ENCODE data around the gene TSR1.
A peak's percentile ranks its signal among the peaks of the same experiment; 100 is the strongest.

TSR1 gene

GRCh38 chr17:2362881-2363280 is 26.6 kb upstream of the TSR1 start:
- Mint-ChIP-seq H3K36me3 (ENCODE audit: low read depth) (peaks cover 5% of the 10 kb centered on the region), H3K9me3 (no peaks in the 10 kb centered on the region), H3K27me3 (ENCODE audit: low read depth) (no peaks in the 10 kb centered on the region), H3K27ac (no peak overlapping the region), H3K4me3 (no peak overlapping the region), H3K4me1 (ENCODE audit: low read depth) (no peaks in the 10 kb centered on the region)
- no peak for DNase-seq (ENCODE audit: low spot score)

GRCh38 chr17:2362416-2362815 is 26.2 kb upstream of the TSR1 start:
- Mint-ChIP-seq H3K9me3 (no peaks in the 10 kb centered on the region), H3K27ac (no peak overlapping the region), H3K27me3 (ENCODE audit: low read depth) (no peaks in the 10 kb centered on the region), H3K4me1 (ENCODE audit: low read depth) (no peaks in the 10 kb centered on the region), H3K4me3 (no peak overlapping the region), H3K36me3 (ENCODE audit: low read depth) (peaks cover 5% of the 10 kb centered on the region)
- DNase-seq (ENCODE audit: low spot score) = no peak

DNA sequence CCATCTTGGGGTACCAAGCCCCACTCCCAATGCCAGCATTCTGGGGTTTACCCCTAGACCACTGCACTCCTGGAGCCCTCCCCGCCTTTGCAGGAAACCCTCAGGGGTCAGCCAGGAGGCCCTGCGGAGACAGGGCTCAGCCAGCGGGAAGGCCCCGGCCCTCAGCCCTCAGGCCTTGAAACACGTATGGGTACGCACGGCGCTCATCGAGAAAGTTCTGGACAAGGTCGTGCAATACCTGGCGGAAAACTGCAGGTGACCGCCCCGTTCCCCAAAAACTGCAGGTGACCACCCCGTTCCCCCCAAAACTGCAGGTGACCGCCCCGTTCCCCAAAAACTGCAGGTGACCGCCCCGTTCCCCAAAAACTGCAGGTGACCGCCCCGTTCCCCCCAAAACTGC is 25.8 kb upstream of the TSR1 start:
- H3K27ac Mint-ChIP-seq = no peak overlapping the region
- no peaks in the 10 kb centered on the region for H3K9me3 Mint-ChIP-seq
- no peaks in the 10 kb centered on the region for H3K4me1 Mint-ChIP-seq (ENCODE audit: low read depth)
- DNase-seq (ENCODE audit: low spot score) = no peak
- no peak overlapping the region for H3K4me3 Mint-ChIP-seq
- no peaks in the 10 kb centered on the region for H3K27me3 Mint-ChIP-seq (ENCODE audit: low read depth)
- peaks cover 5% of the 10 kb centered on the region for H3K36me3 Mint-ChIP-seq (ENCODE audit: low read depth)

DNA sequence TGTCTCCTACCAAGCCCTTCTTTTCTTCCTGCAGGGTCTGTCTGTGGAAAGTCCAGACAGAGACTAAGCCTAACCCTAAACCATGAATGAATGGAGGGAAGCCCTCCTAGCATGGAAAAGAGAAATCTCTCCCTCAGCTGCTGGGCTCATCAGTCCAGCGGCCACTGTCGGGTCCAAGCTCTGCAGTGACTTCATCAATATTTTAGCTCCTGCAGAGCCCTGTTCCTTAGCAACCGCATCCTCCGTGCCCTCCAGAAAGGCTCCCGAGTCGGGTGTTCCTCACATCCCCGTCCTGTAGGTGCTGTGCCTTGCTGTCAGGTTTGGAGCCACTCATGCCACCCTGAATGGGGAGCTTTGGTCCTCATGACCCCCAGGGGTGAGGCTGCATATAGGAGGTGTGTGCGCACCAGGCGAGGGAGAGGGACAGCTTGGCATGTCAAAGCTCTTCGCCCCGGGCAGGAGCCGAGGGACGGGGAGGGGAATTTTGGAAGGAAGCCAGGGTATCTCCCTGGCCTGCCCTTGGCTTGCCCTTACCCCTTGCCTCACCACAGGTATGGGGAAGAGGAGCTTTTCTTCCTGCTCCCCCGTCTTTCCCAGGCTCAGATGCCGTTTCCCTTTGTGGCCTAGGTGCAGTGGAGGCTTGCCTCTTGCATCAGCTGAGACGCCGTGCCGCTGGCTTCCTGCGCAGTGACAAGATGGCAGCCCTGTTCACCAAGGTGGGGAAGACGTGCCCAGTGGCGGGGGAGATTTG is 24.9 kb upstream of the TSR1 start:
- H3K36me3 Mint-ChIP-seq (ENCODE audit: low read depth) = peaks cover 5% of the 10 kb centered on the region
- DNase-seq (ENCODE audit: low spot score) = no peak
- no peak overlapping the region for H3K4me3 Mint-ChIP-seq
- no peaks in the 10 kb centered on the region for H3K4me1 Mint-ChIP-seq (ENCODE audit: low read depth)
- no peaks in the 10 kb centered on the region for H3K9me3 Mint-ChIP-seq
- no peak overlapping the region for H3K27ac Mint-ChIP-seq
- no peaks in the 10 kb centered on the region for H3K27me3 Mint-ChIP-seq (ENCODE audit: low read depth)

DNA sequence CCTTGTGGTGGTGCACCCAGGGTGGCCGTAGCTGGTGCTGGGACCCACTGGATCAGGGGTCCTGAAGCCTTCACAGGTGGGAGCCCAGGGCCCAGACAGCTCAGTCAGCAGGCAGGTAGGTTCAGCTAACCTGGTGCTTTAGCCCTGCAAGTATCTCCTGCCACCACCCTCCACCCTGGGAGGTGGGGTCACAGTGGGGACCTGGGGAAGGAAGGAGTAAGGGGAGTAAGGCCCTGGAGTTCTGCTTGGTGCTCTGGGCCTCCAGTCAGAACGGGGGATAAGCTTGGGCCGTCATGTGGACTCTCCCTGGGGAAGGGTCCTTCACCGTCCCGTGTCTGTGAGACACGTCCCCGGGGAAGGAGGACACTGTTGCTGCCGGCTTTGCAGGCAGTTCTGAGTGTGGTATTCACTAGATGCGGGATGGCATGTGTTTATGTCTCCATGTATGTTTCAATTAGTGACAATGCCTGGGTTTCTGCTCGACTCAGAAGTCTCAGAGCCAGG is 21.7 kb upstream of the TSR1 start:
- Mint-ChIP-seq H3K27me3 (ENCODE audit: low read depth) (no peaks in the 10 kb centered on the region), H3K27ac (no peak overlapping the region), H3K36me3 (ENCODE audit: low read depth) (peaks cover 3% of the 10 kb centered on the region), H3K9me3 (no peaks in the 10 kb centered on the region), H3K4me1 (ENCODE audit: low read depth) (peaks cover 14% of the 10 kb centered on the region), H3K4me3 (no peak overlapping the region)
- no peak for DNase-seq (ENCODE audit: low spot score)

DNA sequence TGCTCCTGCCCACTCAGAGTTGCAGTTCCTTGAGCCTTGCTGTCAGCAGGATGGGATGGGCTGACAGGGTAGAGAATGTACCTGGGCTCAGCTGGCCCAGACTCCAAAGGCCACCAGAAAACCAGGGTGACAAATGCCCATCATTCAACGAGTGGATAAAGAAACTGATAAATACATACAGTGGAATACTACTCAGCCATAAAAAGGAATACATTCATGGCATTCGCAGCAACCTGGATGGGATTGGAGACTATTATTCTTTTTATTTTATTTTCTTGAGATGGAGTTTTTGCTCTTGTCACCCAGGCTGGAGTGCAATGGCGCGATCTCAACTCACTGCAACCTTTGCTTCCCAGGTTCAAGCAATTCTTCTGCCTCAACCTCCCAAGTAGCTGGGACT is 21.0 kb upstream of the TSR1 start:
- Mint-ChIP-seq H3K4me3 (no peak overlapping the region), H3K27ac (no peak overlapping the region), H3K9me3 (no peaks in the 10 kb centered on the region), H3K27me3 (ENCODE audit: low read depth) (no peaks in the 10 kb centered on the region), H3K4me1 (ENCODE audit: low read depth) (peaks cover 15% of the 10 kb centered on the region), H3K36me3 (ENCODE audit: low read depth) (no peaks in the 10 kb centered on the region)
- DNase-seq (ENCODE audit: low spot score) = no peak

- Mint-ChIP-seq H3K27ac (no peak overlapping the region), H3K4me1 (ENCODE audit: low read depth) (peaks cover 15% of the 10 kb centered on the region), H3K4me3 (peak overlapping the region; percentile 43), H3K27me3 (ENCODE audit: low read depth) (no peaks in the 10 kb centered on the region), H3K9me3 (no peaks in the 10 kb centered on the region), H3K36me3 (ENCODE audit: low read depth) (no peaks in the 10 kb centered on the region)
- DNase-seq (ENCODE audit: low spot score) = no peak
Observed at GRCh38 chr17:2354311-2354710, 18.1 kb upstream of the TSR1 start.

DNA sequence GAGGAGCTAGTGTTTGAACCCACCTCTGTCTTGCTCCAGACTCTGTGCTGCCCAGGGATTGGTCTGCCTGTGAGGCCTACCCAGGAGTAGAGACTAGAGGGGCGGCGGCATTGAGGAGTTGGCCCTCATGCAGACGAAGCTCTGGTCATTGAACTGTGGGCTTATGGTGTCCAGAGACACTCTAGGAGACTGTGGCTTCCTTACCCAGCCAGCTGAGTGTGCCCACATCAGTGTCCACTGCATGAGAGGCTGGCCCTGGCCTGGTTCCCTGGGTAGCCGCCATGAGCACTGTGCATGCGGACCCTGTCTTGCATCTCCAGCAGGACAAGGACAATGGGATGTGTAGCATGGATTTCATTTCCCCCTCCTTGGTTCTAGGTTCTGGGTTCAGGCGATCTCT is 15.0 kb upstream of the TSR1 start:
- H3K4me1 Mint-ChIP-seq (ENCODE audit: low read depth) = peaks cover 15% of the 10 kb centered on the region
- H3K36me3 Mint-ChIP-seq (ENCODE audit: low read depth) = no peaks in the 10 kb centered on the region
- H3K4me3 Mint-ChIP-seq = no peak overlapping the region
- H3K27ac Mint-ChIP-seq = no peak overlapping the region
- DNase-seq (ENCODE audit: low spot score) = no peak
- no peaks in the 10 kb centered on the region for H3K27me3 Mint-ChIP-seq (ENCODE audit: low read depth)
- H3K9me3 Mint-ChIP-seq = no peaks in the 10 kb centered on the region

DNA sequence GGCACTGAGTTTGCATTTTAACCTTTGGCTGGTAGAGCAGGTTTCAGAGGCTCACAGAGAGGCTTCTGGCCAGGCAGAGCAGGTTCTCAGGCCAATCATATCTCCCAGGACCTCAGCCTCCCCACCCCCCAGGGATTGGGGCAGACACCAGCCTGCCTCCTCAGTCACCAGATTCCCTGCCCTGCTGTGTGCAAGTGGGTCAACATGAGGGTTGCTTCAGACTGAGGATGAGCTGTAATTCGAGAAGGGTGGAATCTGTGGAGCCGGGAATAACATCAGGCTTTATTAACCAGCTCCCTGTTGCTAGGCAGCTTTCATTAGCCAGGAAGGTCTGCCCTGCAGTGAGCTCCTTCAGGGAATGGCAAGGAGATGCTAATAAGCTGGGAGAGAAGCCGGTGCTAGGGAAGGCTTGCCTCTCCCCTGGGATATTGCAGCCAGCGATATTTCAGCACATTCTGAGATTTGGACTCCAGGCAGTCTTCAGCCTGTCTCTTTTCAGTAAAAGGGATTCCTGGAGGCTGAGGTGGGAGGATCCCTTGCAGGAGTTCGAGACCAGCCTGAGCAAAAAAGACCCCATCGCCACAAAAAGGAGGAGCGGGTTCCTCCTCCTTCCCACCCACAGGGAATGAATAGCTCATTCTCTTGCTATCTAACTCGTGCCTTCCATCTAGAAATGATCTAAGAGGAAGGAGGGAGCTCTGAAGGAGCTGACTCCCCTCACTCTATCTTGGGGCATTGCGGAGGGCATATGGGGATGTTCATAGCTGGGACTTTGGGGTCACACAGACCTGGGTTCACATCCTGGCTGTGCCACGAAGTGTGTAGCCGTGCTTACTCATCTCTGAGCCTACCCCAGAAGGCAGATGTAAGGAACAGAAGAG is 11.8 kb upstream of the TSR1 start:
- peaks cover 5% of the 10 kb centered on the region for H3K36me3 Mint-ChIP-seq (ENCODE audit: low read depth)
- H3K9me3 Mint-ChIP-seq = no peaks in the 10 kb centered on the region
- no peak overlapping the region for H3K27ac Mint-ChIP-seq
- peaks cover 2% of the 10 kb centered on the region for H3K4me1 Mint-ChIP-seq (ENCODE audit: low read depth)
- no peak for DNase-seq (ENCODE audit: low spot score)
- H3K4me3 Mint-ChIP-seq = no peak overlapping the region
- no peaks in the 10 kb centered on the region for H3K27me3 Mint-ChIP-seq (ENCODE audit: low read depth)

DNA sequence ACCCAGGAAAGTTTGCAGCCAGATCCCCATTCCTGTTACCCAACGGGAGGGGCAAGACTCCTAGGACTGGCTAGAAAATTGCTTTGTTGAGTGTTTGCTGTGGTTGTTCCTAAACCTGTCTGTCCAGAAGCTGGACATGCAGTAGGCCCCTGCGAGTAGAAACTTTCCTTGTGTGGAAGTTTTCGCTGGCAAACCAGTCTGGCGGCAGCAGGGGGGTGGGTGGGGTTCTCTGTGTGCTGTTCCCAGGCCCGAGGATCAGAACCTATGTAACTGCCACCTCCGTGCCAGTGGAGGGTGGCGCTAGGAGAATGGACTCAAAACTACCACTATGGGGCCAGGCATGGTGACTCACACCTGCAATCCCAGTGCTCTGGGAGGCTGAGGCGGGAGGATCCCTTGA is 10.2 kb upstream of the TSR1 start:
- H3K36me3 Mint-ChIP-seq (ENCODE audit: low read depth) = peaks cover 9% of the 10 kb centered on the region
- H3K27ac Mint-ChIP-seq = no peak overlapping the region
- no peak overlapping the region for H3K4me3 Mint-ChIP-seq

DNA sequence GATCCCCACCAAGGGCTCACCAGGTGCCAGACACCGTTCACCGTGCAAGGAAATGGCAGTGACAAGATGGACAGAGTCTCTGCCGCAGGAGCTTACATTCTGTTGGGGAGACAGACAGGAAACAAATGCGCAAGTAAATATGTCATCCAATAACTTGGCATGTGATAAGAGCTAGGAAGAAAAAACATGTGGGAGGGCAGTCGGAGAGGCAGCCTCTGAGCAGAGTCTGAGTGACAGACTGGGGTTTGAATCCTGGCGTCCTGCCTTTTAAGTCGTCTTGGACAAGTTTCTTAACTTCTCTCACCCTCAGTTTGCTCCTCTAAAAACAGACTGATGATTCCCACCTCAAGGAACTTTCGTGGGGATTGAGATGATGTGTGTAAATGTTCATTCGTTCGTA is 8.3 kb upstream of the TSR1 start:
- Mint-ChIP-seq H3K36me3 (ENCODE audit: low read depth) (peaks cover 9% of the 10 kb centered on the region), H3K9me3 (no peaks in the 10 kb centered on the region), H3K27me3 (ENCODE audit: low read depth) (no peaks in the 10 kb centered on the region), H3K4me1 (ENCODE audit: low read depth) (peaks cover 2% of the 10 kb centered on the region), H3K4me3 (no peak overlapping the region), H3K27ac (no peak overlapping the region)
- no peak for DNase-seq (ENCODE audit: low spot score)

More for the DNA sequence above, 10.2 kb upstream of the TSR1 start:
- Mint-ChIP-seq H3K27me3 (ENCODE audit: low read depth) (no peaks in the 10 kb centered on the region), H3K4me1 (ENCODE audit: low read depth) (no peaks in the 10 kb centered on the region), H3K9me3 (no peaks in the 10 kb centered on the region)
- DNase-seq (ENCODE audit: low spot score) = no peak

DNA sequence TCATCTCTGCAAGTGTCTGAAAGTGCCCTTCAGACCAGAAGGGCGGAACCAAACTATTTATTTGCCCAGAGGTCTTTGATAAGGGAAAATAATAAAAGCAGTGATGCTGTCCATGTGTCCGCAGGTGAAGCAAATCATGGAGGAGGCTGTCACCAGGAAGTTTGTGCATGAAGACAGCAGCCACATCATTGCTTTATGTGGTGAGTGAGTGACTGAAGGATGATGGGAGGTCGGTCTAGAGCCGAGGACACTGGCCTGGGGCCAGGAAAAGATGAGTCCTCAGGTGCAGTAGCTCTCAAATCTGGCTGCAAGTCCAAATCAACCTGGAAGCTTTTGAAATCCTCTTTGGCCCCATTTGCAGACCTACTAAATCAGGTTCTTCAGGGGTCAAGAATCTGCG is 7.2 kb upstream of the TSR1 start:
- Mint-ChIP-seq H3K9me3 (no peaks in the 10 kb centered on the region), H3K27me3 (ENCODE audit: low read depth) (no peaks in the 10 kb centered on the region), H3K36me3 (ENCODE audit: low read depth) (peaks cover 9% of the 10 kb centered on the region), H3K4me1 (ENCODE audit: low read depth) (peaks cover 6% of the 10 kb centered on the region), H3K4me3 (no peak overlapping the region), H3K27ac (no peak overlapping the region)
- DNase-seq (ENCODE audit: low spot score) = no peak

- no peak for DNase-seq (ENCODE audit: low spot score)
- peak overlapping the region; percentile 83 for H3K4me3 Mint-ChIP-seq
- no peaks in the 10 kb centered on the region for H3K9me3 Mint-ChIP-seq
- peak overlapping the region; percentile 71 for H3K27ac Mint-ChIP-seq
- H3K4me1 Mint-ChIP-seq (ENCODE audit: low read depth) = peaks cover 20% of the 10 kb centered on the region
- H3K27me3 Mint-ChIP-seq (ENCODE audit: low read depth) = no peaks in the 10 kb centered on the region
- peaks cover 7% of the 10 kb centered on the region for H3K36me3 Mint-ChIP-seq (ENCODE audit: low read depth)
Observed at GRCh38 chr17:2338315-2338657, 2.0 kb upstream of the TSR1 start.

DNA sequence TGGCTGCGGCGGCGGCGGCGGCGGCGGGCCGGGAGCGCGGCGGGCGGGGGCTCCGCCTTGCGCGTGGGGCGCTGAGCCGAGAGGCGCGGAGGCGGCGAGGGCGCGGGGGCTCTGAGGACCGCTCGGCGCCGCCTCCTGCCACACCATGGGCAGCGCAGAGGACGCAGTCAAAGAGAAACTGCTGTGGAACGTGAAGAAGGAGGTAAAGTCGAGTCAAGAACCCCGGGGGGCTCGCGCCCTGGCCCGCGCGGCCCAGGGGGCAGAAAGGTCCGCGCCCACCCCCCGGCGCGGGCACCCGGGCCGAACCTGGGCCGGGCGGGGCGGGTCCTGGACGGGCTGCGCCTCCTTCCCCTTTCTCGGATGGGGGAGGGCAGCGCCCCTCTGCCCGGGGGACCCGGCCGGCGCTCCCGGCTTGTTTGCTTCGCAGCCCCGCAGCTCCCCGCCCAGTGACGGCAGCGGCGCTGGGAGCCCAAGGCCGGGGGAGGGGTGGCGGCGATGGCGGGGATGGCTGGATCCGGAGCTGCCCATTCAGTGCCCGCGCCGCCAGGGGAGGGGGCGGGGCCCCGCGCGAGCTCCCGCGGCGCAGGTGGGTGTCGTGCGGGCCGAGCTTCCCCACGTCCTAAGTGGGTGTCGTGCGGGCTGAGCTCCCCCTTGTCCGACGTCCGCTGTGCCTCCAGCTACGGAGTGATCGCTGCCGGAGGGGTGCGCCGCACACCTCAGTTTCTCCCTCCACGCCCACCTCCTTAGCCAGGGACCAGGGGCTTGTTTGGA is 1.5 kb upstream of the TSR1 start:
- Mint-ChIP-seq H3K27me3 (ENCODE audit: low read depth) (no peaks in the 10 kb centered on the region), H3K9me3 (no peaks in the 10 kb centered on the region), H3K27ac (peak overlapping the region; percentile 71), H3K4me3 (peak overlapping the region; percentile 83), H3K36me3 (ENCODE audit: low read depth) (peaks cover 7% of the 10 kb centered on the region), H3K4me1 (ENCODE audit: low read depth) (peaks cover 20% of the 10 kb centered on the region)
- DNase-seq (ENCODE audit: low spot score) = peak; percentile 60

All from T-helper 2 cell treated with Interferon-gamma antibody and Interleukin-4, amounts not matched to agents 5 μg/mL and 100 μg/mL, for 36 hours (primary cell).